ENCODE data around the gene PLEKHG4B. TPM values are rescaled to one million over a fixed set of nuclear protein-coding genes. Genes with fewer than 3 reads are reported as not detected.

PLEKHG4B gene
- total and polyA plus RNA-seq, 2 of the 8 experiments (the other 6 are each of a cell fraction or from before 2014, with no cell fraction given): 31.1 to 43.6 TPM

DNA sequence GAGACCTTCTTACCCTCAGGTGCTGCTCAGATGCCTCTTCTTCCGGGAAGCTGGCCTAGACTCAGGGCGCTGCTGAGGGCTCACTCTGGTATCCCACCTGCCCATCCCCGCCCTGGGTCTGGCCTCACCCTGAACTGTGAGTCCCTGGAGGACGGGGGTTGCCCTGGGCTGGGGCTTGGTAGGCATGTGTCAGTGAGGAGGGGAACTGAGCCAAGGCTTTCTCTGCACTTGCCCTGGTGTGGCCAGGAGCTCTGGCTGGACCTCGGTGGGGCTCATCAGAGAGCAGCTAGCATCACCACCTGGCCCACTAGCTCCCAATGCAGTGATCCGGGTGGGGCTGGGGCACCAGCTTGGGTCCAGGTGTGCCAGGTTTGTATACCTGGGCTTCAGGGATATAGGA is 15.6 kb downstream of the PLEKHG4B start (continued):
- TF ChIP-seq CTCF (IDR thresholded peaks at IDR 0.05; ENCODE audit: control extremely low read depth in 1 of 3, insufficient read depth in 1 of 3, low read depth in 1 of 3, low read length in 3 of 3) (no peak), NANOG (IDR thresholded peaks at IDR 0.05; ENCODE audit: insufficient read depth, low read depth, low read length, poor library complexity, severe bottlenecking) (no peak)
